HG02610 (cell line): ENCODE measurements around the gene SLC17A5.
"Not testable (repeated sequence)": the region's sequence is repeated elsewhere in the genome, so short reads cannot be mapped to it uniquely, and the experiment has no call there.

ENCODE experiments used
- ATAC-seq: cut with Tn5 transposase; IDR thresholded peaks from one replicate; pipeline ENCODE4 v1.9.1; 2021; ENCODE audit warnings: mild to moderate bottlenecking, moderate library complexity; ENCODE audit not compliant: unreplicated experiment

Gene SLC17A5

DNA sequence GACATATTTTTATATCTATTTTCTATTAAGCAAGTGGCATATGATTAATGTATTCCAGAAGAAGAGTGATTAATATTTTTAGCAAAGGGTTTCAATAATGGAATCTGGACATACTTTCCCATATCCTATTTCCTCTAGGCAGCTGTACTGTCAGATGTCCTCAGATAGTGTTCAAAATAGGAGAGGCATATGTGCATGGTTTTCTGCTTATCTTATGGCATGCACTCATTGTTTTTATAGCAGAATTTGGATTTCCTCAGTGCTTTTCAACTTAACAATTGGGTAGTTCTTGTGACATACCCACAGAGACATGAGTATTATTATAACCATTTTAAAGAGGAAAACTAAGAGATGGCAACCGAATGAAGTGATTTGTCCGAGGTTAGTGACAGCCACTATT lies 12.6 kb upstream of the SLC17A5 start:
- no peak for ATAC-seq

- peak; percentile 85 for ATAC-seq
Measured at GRCh38 chr6:73665686-73666319, 12.0 kb upstream of the SLC17A5 start.

- no peak for ATAC-seq
Measured at GRCh38 chr6:73664701-73665100, 10.9 kb upstream of the SLC17A5 start.

DNA sequence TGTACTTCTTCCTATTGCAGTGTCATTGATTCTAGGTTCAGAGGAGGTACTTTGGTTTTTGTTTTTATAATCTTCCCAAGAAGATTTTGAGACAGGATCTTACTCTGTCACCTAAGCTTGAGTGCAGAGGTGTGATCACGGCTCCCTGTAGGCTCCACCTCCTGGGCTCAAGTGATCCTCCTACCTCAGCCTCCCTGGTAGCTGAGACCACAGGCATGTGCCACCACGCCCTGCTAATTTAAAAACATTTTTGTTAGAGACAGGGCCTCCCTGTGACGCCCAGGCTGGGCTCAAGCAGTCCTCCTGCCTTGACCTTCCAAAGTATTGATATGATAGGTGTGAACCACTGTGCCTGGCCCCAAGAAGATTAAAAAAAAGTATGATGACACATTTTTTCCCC lies 3.4 kb upstream of the SLC17A5 start:
- ATAC-seq, result no peak

DNA sequence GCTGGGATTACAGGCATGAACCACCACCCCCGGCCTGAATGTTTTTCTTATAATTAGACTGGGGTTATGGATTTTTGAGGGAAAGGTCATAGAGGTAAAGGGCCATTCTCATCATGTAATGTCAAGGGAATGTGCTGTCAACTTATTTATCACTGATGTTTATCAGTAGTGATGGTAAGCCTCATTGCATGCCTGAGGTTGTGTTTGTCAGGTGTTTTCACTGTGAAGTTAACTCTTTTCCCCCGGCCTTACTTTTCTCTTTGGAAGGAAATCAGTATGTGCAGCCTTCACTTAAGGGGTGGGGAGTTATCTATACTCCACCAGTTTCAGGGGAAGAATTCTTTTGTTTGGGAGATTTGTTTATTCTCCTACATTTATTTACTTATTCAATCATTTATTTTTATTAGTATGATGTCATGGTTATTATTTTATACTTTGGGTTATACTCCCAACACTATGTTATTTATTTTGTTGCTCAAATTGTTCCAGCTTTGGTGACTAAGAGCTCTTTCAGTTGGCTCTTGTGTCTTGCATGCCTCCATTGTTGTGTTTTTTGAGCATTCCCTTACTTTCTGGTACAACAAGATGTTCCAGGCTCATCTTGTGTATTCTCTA lies 2.8 kb upstream of the SLC17A5 start:
- no peak for ATAC-seq

- ATAC-seq, result no peak
Measured at GRCh38 chr6:73655341-73655917, 1.6 kb upstream of the SLC17A5 start.

GRCh38 chr6:73652637-73653570 lies 888 bp downstream of the SLC17A5 start:
- ATAC-seq, result peak; percentile 44

GRCh38 chr6:73649783-73650182 lies 4.0 kb downstream of the SLC17A5 start:
- ATAC-seq, result no peak

- no peak for ATAC-seq
Measured at GRCh38 chr6:73648166-73648565, 5.6 kb downstream of the SLC17A5 start.

GRCh38 chr6:73644941-73645591 lies 8.7 kb downstream of the SLC17A5 start:
- ATAC-seq, result no peak

- ATAC-seq, result no peak
Measured at GRCh38 chr6:73644030-73644429, 9.8 kb downstream of the SLC17A5 start.

- no peak for ATAC-seq
Measured at GRCh38 chr6:73642530-73642929, 11.3 kb downstream of the SLC17A5 start.

GRCh38 chr6:73640179-73640750 lies 13.5 kb downstream of the SLC17A5 start:
- ATAC-seq, result no peak

DNA sequence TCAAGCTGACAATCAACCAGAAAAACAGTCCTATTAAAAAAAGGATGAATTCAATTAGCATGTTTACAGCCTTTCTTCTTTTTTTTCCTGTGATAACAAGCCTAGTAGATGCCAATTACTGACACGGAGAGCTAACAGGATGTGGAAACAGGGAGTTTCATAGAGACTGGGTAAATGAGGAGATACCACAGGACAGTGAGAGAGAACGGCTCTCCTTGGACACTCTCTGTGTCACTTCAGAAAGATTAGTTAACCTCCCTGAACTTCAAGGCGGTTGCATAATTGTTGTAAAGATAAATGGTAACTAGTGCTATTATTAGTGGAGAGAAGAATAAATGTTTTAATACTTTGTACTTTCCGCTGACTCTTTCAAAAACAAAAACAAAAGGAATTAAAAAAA lies 14.8 kb downstream of the SLC17A5 start:
- ATAC-seq, result no peak

GRCh38 chr6:73637404-73637803 lies 16.4 kb downstream of the SLC17A5 start:
- no peak for ATAC-seq

GRCh38 chr6:73636048-73636447 lies 17.7 kb downstream of the SLC17A5 start:
- no peak for ATAC-seq

DNA sequence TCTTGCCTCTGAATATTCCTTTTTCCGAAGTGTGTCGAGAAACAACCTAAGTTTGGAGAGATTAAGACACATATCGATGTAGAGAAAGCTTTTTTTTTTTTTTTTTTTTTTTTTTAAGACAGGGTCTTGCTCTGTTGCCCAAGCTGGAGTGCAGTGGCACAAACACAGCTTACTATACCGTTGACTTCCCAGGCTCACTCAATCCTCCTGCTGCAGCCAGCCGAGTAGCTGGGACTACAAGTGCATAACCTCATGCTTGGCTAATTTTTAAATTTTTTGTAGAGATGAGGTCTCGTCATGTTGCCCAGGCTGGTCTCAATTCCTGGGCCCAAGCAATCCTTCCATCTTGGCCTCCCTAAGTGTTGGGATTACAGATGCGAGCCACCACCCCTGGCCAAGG lies 21.4 kb downstream of the SLC17A5 start:
- no peak for ATAC-seq

DNA sequence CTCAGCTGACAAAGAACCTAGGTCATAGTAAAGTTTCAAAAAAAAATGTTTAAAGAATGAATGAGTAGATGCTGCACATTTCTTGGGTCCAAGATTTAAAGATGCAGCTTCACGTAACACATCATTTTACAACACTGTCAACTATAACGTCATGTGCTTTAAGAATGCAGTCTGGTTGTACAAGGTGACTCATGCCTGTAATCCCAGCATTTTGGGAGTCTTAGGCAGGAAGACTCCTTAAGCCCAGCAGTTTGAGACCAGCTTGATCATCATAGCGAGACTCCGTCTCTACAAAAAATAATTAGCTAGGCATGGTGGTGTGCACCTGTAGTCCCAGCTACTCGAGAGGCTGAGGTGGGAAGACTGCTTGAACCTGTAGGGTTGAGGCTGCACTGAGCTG lies 21.9 kb downstream of the SLC17A5 start:
- ATAC-seq, result no peak

DNA sequence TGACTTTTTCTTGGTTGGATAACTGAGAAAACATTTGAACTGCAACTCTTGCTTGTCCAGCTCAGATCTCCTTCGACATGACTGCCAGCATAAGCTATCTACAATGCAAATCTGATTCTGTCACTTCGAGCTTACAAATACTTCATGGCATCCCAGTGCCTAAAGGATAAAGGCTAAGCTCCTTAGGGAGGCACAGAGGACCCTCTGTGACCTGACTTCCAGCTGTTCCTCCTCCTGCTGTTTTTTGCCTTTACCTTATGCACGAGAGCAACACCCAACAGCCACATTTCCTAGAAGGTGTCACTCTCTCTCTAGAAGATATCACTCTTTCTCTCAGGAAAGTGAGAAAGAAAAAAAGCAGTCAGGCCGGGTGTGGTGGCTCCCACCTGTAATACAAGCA lies 23.4 kb downstream of the SLC17A5 start:
- ATAC-seq, result no peak

GRCh38 chr6:73624896-73625295 lies 28.9 kb downstream of the SLC17A5 start:
- no peak for ATAC-seq

DNA sequence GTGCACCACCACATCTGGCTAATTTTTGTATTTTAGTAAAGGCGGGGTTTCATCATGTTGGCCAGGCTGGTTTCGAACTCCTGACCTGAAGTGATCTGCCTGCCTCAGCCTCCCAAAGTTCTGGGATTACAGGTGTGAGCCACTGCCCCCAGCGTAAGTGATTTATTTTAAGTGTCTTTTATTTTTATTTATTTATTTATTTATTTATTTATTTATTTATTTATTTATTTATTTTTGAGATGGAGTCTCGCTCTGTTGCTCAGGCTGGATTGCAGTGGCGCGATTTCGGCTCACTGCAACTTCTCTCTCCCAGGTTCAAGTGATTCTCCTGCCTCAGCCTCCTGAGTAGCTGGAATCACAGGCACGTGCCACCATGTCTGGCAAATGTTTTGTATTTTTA lies 30.3 kb downstream of the SLC17A5 start:
- ATAC-seq, result not testable (repeated sequence)
